Measurements from ENCODE around the gene DNAH14.
"Not testable (repeated sequence)": the region's sequence is repeated elsewhere in the genome, so short reads cannot be mapped to it uniquely, and the experiment has no call there.

DNAH14 gene

DNA sequence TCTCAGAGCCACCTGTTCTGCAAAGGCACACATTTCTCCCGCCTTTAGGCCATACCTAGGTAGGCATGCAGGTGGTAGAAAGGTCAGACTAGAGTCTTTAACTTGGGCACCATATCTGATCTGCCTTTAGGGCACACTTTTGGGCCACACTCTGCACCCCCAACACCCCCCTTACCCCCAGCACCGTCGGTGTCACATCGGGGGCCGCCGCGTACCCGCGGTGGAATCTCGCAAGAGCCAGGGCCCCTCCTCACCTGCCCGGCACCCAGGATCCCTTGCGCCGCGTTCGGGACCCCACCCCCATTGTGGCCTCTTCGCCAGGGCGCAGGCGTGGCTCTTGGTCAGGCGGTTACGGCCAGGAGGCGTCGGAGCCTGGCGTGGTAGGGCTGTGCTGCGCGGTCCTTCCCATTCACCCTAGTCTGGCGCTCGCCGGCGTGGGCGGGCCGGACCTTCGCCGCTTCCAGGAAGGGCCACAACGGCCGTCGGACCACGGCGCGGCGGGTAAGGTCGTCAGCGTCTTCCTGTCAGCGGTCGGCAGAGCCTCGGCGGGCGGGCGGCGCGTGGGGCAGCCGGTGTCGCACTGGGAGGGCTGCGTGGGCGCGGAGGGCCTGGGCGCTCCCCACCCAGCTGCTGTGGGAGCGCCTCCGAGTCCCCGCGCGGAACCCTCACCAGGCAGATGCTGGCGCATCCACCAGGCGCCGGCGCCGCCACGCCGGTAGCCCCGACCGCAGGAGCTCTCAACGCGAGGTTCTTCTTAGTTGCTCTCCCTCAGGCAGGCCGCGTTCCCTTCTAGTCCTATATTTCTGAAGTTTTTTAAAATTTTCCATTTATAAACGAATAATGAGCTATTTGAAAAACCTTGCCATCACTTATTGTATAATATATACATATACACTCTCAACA is at the start of gene DNAH14:
DNAH14 (plus strand) TSS at position 341 of the 903 bp plus-strand sequence. CDS start 23,028 bp downstream, outside the sequence.
- peak; percentile 71 for DNase-seq

DNA sequence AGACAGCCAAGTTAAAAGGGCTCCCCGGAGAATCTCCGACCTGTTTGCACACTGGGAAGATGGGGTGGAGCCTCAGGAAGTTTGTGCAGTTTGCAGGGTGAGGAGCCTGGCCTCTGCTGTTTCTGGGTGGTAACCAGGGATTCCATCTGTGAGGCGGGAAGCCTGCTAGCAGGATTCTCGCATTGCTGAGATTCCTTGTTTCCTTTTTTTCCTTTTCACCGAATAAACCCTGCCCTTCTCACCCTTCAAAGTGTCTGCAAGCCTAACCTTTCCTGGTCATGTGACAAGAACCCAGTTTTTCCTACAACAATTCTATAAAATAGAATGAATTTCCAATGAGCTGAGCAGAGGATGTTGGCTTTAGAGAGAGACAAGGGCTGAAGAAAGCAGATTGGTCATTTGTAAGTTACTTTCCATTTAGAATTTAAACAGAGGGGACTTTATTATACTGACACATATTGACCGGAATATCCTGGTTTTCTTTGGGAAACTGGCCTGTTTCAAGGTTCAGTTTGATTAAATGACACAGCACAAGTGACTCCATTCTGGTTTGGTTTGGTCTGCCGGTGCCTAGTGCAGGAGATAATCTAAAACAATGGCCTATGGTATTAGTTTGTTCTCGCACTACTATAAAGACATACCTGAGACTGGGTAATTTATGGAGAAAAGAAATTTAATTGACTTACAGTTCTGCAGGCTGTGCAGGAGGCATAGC is 48.7 kb upstream of the DNAH14 start:
- no peak for DNase-seq

DNA sequence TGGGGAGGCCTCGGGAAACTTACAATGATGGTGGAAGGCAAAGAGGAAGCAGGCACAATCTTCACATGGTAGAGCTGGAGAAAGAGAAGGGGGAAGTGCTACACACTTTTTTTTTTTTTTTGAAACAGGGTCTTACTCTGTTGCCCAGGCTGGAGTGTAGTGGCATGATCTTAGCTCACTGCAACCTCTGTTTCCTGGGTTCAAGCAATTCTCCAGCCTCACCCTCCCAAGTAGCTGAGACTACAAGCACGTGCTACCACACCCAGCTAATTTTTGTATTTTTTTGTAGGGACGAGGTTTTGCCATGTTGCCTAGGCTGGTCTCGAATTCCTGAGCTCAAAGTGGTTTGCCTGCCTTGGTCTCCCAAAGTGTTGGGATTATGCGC is 48.2 kb upstream of the DNAH14 start:
- peak; percentile 7 for DNase-seq

DNA sequence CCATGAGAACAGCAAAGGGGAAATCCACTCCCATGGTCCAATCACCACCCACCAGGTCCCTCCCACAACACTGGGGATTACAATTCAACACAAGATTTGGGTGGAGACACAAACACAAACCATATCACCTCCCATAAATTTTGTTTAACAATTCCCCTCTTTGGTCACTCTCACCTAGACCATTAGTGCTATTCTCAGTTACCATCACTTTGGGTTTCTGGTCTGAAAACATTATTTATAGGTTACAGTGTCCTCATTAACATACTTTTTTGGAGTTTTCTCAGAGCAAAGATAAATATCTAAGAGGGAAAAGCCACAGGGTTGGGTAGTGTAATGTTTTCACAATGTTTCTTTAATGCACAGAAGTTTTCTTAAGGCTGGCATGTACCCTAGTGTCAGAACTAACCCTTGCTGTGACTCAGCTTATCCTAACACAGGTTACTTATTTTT is 47.7 kb upstream of the DNAH14 start:
- no peak for DNase-seq

DNA sequence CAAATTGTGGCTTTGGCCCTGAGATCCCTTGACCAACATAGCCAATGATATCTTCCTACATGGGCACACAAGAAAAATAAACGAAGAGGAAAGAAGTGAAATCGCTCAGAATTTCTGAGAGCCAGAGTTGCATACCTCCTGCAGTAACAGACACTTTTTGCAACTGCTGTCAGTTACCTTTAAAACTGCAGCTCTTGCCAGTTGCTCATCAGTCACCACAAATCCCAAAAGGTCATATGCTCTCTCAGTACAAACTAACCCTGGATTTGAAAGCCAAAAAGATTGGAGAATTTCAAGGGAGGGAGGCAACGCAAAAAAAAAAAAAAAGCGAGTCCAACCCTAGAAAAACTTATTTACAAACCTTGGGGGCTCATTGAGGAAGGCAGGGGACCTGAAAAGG is 47.2 kb upstream of the DNAH14 start:
- no peak for DNase-seq

DNA sequence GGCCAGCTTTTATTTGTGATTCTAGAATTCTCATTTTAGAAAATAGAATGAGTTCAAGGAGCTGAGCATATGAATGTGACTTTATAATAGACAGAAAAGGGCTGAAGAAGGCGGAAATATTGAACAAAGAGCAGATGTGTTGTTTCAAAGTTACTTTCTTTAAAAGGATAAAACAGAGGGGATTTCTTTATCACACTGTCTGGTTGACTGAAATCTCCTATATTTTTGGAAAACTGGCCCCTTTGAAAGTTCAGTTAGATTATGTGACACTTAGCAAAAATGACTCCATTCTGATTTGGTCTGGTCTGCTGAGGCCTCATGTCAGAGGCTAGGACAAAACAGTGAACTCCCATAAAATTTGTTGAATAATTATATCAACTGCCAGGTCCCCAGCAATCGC is 46.4 kb upstream of the DNAH14 start:
- DNase-seq = no peak

DNA sequence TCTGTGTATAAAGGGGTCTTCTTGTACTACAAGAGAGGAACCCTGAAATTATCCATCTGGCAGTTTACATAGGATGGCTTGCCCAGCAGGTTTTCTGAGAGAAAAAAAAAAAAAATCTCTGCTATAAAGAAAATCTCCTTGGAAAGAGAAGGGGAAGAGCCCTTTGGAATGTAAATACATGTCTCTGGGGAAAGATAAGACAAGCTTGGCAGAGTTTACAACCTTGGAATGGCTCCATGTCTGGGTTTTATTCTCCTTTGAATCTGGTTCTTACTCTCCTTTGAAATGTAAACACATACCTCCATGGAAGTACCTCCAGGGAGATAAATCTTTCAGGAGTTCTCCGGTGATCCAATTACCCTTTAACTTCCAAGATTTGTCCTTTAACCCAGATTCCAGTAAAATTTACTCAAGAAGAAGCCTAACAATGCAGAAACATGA is 45.1 kb upstream of the DNAH14 start:
- no peak for DNase-seq

DNA sequence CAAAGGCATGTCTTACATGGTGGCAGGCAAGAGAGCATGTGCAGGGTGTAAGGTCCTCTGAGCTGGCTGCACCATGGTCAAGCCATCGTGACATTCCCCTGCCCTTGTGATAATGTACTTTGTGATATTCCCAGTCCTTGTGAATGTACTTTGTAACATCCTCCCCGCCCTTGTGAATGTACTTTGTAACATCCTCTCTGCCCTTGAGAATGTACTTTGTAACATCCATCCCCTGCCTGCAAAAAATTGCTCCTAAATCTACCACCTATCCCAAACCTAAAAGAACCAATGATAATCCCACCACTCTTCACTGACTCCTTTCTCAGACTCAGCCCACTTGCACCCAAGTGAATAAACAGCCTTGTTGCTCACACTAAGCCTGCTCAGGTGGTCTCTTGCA is 44.1 kb upstream of the DNAH14 start:
- not testable (repeated sequence) for DNase-seq

DNA sequence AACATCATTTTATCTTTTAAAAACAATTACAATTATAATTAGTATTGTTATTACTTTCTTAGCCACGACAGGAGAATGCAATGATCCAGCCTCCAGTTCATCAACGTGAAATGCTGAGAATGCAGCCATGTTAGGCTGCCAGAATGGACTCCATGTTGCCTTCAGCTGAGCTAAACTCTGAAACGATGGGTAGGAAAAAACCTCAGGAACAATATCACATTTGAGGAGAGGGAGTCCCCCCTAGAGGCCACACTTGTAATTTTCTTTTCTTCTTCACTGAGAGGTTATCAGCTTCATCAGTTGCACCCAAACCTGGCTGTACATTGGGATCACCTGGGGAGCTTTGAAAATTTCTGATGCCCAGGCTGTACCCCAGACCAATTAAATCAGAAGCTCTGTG is 34.6 kb upstream of the DNAH14 start:
- DNase-seq = no peak

DNA sequence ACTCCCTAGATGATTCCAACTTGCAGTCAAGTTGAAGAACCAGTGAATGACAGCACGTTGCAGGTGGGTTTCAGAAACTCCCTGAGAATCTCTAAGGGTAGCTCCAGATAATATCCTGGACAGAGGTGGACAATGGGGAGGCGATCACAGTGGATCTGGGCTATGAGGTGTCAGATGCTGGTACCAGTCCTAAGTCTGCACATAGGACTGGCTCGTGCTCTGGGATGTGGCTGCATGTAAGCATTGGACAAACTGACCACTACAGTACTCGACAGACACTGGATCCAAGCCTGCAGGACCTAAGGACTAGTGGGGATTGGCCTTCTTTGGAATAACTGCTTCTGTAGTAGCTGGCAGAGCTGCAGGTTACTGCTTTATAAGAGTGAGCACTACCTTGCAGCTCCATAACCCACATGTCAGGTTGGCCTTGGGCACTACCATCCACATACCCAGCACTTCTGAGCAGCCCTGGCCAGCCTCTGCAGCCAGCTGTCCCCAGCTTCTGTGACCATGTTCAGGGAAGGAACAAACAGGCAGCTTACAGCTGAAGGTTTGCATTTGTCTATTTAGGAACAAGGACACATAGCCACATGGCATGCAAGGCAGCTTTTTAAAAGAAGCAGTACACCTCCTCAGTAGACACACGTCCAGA is 33.2 kb upstream of the DNAH14 start:
- no peak for DNase-seq

DNA sequence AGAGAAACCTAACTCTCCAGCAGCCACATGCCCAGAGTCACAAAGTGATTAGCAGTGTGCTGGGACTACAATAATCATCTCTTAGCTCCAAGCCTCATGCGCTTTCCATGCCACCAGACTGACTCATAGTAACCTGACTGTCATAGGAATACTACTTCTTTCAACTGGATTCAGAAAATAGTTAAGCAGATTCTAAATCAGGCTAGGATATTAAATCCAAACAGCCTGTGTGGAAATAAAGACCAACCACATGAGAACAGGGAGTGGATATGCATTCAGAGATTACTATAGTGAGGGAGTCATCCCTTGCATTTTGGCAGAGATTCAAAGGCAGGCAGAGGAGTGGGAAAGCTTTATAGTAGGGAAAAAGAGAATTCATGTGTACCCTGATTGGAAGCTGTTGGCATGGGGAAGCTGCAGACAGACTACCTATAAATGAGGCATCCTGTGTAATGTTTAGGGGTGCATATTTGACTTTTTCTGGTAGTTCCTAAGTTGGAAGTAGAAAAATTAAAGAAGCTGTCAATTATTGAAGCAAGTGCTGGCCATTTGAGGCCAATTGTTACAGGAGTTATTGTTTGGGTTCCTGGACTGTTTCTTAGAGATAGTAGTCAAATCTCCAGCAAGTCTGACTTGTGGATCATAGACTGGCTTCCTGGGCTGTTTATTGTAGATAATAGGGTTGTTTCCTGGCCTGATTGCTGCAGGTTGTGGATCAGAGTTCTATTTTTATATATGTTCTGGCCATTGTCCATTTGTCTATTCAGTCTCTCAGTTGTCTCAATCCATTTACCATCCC is 31.7 kb upstream of the DNAH14 start:
- no peak for DNase-seq

DNA sequence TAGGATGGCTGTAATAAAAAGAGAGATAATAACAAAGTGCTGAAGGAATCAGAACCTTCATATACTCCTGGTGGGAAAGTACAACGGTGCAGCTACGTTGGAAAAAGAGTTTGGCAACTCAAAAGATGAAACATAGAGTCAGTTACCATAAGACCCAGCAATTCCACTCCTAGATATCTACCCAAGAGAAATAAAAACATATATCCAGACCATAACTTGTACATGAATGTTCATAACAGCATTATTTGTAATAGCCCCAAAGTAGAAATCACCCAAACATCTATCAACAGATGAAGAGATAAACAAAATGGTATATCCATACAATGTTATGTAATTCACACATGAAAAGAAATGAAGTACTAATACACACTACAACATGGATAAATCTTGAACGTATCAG is 30.5 kb upstream of the DNAH14 start:
- no peak for DNase-seq

DNA sequence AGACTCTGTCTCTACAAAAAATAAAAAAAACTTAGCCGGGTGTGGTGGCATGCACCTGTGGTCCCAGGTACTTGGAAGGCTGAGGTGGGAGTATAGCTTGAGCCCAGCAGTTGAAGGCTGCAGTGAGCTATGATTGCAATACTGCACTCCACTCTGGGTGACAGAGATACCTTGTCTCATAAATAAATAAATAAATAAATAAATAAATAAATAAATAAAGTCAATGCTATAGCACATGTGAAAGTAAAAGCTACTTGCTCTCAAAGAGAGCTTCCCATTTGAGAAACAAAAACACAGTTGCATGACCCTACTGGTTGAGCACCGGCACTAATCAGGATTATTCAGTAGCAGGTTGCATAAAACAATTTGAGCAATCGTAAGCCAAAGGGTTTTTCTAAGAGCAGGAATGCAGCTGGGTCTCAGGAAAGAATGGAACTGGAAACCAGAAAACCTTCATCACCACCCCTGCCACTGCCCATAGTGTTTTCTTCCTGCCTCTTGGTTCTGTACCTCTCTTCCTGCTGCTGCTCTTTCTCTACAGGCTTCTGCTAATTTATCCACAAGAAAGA is 29.3 kb upstream of the DNAH14 start:
- DNase-seq = no peak

DNA sequence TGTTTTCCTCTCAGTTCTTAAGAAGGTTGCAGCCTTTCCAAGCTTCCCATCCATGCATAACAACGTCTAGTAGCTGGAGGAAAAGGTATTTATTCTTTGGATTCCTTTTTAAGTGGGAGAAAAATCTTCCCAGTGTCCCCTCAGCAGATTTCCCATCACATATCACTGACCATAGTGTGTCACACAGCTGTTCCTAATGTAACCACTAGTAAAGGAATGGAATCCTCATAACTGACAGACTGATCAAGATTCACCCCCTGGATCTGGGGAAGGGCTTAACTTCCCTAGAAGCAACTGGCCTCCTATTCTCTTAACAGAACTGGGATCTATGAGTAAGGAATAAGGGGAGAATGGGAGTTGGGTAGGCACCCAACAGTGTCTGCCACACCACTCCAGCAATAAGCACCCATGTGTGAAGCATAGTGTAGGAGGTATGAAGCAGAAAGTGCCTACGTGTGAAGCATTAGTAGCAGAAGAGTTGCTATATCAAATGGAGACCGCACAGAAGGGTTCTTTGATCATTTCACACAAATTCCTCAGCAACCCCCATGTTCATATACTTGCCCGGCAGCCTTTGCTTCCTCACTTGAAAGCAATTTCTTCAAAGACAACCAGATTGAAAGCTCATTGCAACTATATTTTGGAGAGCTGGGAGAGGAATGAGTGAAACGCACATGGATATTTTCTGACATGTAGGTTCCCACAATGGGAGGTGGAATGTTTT is 28.2 kb upstream of the DNAH14 start:
- no peak for DNase-seq

DNA sequence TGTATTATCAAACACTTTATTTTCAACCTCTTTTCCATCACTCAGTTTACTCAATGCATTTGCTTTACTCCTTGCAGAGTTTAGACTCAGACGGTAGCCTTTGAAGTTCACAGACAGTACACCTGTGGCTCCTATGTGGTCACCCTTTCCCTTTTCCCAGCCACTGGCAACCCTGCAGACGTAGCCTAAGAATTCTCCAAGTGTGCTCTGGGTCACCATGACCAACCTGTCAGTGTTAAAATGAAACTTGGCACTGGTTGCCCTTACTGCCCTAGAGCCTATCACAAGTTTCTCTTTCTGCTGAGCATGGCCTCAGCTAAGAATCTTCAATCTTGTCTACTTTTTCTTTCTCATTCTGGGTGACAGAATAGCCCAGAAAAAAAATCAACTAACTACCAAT is 25.5 kb upstream of the DNAH14 start:
- DNase-seq = no peak

DNA sequence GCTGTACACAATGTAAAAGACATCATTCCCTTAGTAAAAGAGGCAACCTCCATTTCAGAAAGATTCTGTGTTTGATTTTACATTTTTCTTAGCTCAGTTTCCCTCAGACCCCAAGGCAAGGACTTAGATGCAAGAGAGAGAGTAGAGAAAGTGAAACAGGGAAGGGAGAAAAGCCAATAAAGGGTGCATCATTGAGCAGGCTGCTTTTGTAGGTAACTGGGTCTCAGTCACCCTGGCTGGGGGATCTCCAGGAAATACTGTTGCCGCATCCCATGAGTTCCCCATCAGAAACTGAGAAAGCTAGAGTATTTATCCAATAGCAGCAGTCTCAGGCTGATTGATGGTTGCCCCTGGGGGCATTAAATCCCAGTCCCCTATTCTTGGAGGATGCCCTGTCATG is 23.1 kb upstream of the DNAH14 start:
- no peak for DNase-seq

DNA sequence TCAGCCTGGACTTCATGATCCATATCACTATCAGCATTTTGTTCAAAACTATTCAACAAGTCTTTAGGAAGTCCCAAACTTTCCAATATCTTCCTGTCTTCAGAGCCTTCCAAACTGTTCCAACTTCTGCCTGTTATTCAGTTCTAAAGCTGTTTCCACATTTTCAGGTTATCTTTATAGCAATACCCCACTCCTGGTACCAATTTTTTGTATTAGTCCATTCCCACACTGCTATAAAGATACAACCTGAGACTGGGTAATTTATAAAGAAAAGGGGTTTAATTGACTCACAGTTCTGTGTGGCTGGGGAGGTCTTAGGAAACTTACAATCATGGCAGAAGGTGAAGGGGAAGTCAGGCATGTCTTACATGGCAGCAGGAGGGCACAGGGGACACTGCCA is 18.3 kb upstream of the DNAH14 start:
- no peak for DNase-seq

DNA sequence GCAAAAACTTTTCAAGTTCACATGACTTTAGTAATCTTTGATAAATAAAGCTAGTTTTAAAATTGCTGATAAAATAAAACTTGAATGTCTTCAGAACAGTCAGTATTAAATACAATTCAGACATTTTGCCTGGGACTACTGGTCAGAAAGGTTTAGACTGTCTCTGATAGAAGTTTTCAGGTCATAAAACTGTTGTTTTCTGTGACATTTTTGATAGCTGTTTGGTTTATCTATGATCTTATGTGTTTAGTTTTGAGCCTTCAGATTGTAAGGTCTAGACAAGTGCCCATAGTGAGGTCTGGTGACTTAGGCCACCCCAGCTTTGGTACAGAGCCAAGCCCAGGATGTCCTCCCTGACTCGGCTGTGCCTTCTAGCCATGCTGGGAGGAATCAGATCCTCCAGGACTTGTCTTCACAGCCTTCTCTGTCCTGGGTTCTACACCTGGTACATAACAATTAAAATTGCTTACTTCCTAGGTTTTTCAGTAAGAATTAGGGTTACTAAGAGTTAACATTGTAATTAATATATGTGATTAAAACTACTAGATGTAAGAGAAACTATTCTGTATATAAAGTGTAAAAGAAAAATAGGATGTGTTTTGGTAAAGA is 15.1 kb upstream of the DNAH14 start:
- no peak for DNase-seq

DNA sequence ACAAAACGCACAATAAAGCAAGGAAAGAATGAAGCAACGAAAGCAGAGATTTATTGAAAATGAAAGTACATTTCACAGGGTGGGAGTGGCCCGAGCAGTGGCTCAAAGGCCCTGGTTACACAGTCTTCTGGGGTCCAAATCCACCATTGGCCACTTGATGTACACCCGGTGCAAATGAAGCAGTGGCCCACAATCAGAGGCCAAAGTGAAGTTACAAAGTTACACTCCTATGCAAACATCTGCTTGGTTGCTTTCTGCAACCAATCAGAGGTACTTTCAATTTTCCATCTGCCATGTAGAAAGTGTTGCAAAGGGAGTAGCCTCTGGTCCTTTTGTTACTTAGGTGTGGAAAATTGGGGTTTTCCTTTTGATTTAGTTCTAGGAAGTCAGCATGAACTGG is 10.0 kb upstream of the DNAH14 start:
- DNase-seq = no peak

DNA sequence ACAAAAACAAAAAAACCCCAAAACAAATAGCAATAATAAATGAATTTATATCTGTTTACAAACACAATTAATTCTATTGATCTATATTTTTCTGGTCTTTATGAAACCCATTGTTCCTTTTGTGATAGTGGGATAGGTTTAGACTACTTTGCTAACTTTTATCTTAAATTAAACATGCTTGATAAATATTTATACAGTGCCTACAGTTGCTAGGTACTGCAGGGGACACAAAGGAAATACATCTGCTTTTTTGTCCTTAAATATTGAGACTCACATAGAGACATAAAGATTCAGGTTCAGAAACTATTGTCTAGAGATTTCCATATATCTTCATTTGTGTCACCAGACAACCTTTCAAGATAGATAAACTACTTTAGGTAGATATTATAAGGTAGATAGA is 8.5 kb upstream of the DNAH14 start:
- no peak for DNase-seq

DNA sequence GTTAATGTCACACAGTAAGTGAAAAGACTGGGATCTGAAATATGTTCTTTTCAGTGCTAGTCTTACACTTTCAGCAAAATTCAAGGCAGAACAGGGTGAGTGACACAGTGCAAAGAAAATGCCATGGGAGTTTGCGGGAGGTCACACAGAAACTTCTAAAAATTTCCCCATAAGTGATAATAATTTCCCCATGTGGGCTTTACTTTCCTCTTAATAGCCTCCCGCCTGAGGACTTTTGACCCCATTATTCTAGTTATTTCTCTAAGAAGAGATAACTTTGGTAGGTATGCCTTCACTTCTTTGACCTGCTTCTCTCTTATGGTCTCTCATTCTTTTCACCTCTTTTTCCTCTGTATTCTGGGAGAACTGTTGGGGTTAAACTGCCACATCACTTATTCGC is 8.1 kb upstream of the DNAH14 start:
- no peak for DNase-seq
